Measurements from ENCODE around the gene USP47.

- TF ChIP-seq CTCF (conservative IDR thresholded peaks at IDR 0.05; ENCODE audit: low read length) (no peak), EZH2phosphoT487 (IDR thresholded peaks at IDR 0.05; ENCODE audit: borderline replicate concordance, low read depth, low read length) (no peak)
Measured at GRCh38 chr11:11982975-11983374, 141.2 kb downstream of the USP47 start.
